Heart right ventricle (tissue), 16 donors: ENCODE measurements around the gene MCOLN2. TPM values are rescaled to one million over a fixed set of nuclear protein-coding genes. Genes with fewer than 3 reads are reported as not detected.

Source experiments
- ATAC-seq, 8 donors: fragments of 200-7000 bp; cut with Tn5 transposase; one replicate each; pipeline ENCODE4 v1.9.1; 2020; ENCODE audit warnings: mild to moderate bottlenecking in 8 of 8, moderate library complexity in 8 of 8, moderate number of reproducible peaks in 1 of 8
- DNase-seq, 2 donors: peaks; one replicate each; pipeline ENCODE4 v3.0.0-alpha.2; 2020
- H3K27ac ChIP-seq, 10 donors: fragments of 200-600 bp; sonication (generic) in 2 of 10; one replicate each; pipeline versions ENCODE4 v1.5.0 to v1.8.0; 2020 to 2022; ENCODE audit warnings: mild to moderate bottlenecking in 3 of 10
- H3K27me3 ChIP-seq, 7 donors: fragments of 200-600 bp; one replicate each; pipeline ENCODE4 v1.8.0; 2021 to 2022; ENCODE audit warnings: mild to moderate bottlenecking in 2 of 7
- H3K36me3 ChIP-seq, 9 donors: fragments of 200-600 bp; sonication (generic) in 1 of 9; one replicate each; pipeline versions ENCODE4 v1.5.0 to v1.8.0; 2020 to 2022; ENCODE audit warnings: mild to moderate bottlenecking in 2 of 9
- H3K4me1 ChIP-seq, 9 donors: fragments of 200-600 bp; sonication (generic) in 1 of 9; one replicate each; pipeline versions ENCODE4 v1.5.0 to v1.8.0; 2020 to 2022; ENCODE audit warnings: mild to moderate bottlenecking in 4 of 9
- H3K4me3 ChIP-seq, 10 donors: fragments of 200-600 bp; sonication (generic) in 2 of 10; one replicate each; pipeline versions ENCODE4 v1.5.0 to v1.8.0; 2020 to 2022; ENCODE audit warnings: mild to moderate bottlenecking in 7 of 10, moderate library complexity in 2 of 10
- H3K9me3 ChIP-seq, 11 donors: fragments of 200-600 bp in 10 of 11; sonication (generic) in 2 of 11; one replicate each; pipeline versions ENCODE4 v1.5.0 to v1.8.0; 2013 to 2022; ENCODE audit warnings: mild to moderate bottlenecking in 2 of 11, control low read depth in 1 of 11, moderate library complexity in 1 of 11
- CTCF ChIP-seq, 9 donors: fragments of 200-600 bp; sonication (generic) in 2 of 9; IDR thresholded peaks; one replicate each; pipeline versions ENCODE4 v1.5.0 to v1.8.0; 2021 to 2022; ENCODE audit warnings: antibody characterized with exemption in 9 of 9, mild to moderate bottlenecking in 5 of 9, moderate library complexity in 1 of 9
- WGBS, 2 donors: extraction: QIAGEN DNeasy Blood & Tissue Kit; methylation state at CpG; one replicate each; pipeline ENCODE4 v1.1.7; 2013; ENCODE audit warnings: inconsistent platforms in 1 of 2; 5-methylcytosine and 5-hydroxymethylcytosine counted together
- intact Hi-C, 10 donors: fragments of 100-400 bp; cut with DNase I; formaldehyde crosslinking; loops; one replicate each; pipeline versions ENCODE4 v1.11.1 to v1.14.2; 2022
- polyA plus RNA-seq, 2 donors: library from polyadenylated mRNA; stranded (reverse); fragments of 200-250 nt; gene quantifications; one replicate each; pipeline ENCODE4 v1.2.3, GENCODE V29; 2013
- total RNA-seq, 10 donors: library from RNA; stranded (reverse); fragmentation: NEBNext Ultra II Directional in 3 of 10; extraction: Animal tissue kit (Norgen Biotek cat#: 25700) in 3 of 10; gene quantifications; one replicate each; pipeline versions ENCODE4 v1.2.1 to v1.2.4, GENCODE V29; 2021 to 2023
- donor health status: Arrhythmogenic right ventricular cardiomyopathy.
- donor health status: ischemic (EF 13 %, LVEDD 7.1; RV severe dilation, severe dysfunction).
- donor health status: healthy with polysubstance abuse.
- donor health status: DM: no; HTN: yes; CAD: no.
- donor health status: DM: no; HTN: no; CAD: no.
- donor health status: ischemic (EF 25% LVEDD 6.9; RV normal size, moderate dysfunction).
- donor health status: ischemic (EF 25% LVEDD 5.7; RV mildly dilated, moderate dysfunction).
- donor health status: healthy.
- donor health status: DM: yes; HTN: yes; CAD: no.
- donor health status: Ischemic cardiomyopathy.
- donor health status: ischemic (EF 35%, LVEDD 5.7; RV mildly dilated, moderate dysfunction).
- donor health status: nonischemic (EF 11% LVEDD 7.7; RV severe dilation, severe dysfunction).
- donor health status: DM: yes; HTN: yes; CAD: no.
- donor health status: PGD.
- donor health status: ischemic (EF 29% LVEDD 5.4; RV normal size, mild dysfunction).
- donor health status: nonischemic (EF 23%, LVEDD 6.1; RV moderate dilation, normal function).

Gene MCOLN2
- total and polyA plus RNA-seq, 12 donors: 0.01 to 2.0 (median 0.15) TPM; not detected in 6

GRCh38 chr1:85001742-85002141 lies 4.8 kb upstream of the MCOLN2 start:
- H3K4me1 ChIP-seq: peaks cover 0 to 20% (median 13%) of the 10 kb centered on the region in 9 donors
- DNase-seq (no peak), ATAC-seq (no peak)
- no peaks in the 10 kb centered on the region for H3K36me3 ChIP-seq
- no peak for TF ChIP-seq CTCF (IDR thresholded peaks at IDR 0.05)
- H3K9me3 ChIP-seq: peaks cover 0 to 14% (median 0%) of the 10 kb centered on the region in 11 donors
- no peak overlapping the region for H3K4me3 ChIP-seq
- intact Hi-C loops: no loop called here
- no peak overlapping the region for H3K27ac ChIP-seq
- H3K27me3 ChIP-seq: peaks cover 0 to 76% (median 61%) of the 10 kb centered on the region in 7 donors

GRCh38 chr1:84998642-84999280 lies 1.8 kb upstream of the MCOLN2 start:
- no peak for ATAC-seq
- no peak for TF ChIP-seq CTCF (IDR thresholded peaks at IDR 0.05)
- H3K27me3 ChIP-seq: peaks cover 0 to 75% (median 65%) of the 10 kb centered on the region in 7 donors

GRCh38 chr1:84997667-84998600 lies 1.0 kb upstream of the MCOLN2 start:
- no peak for TF ChIP-seq CTCF (IDR thresholded peaks at IDR 0.05)
- no peaks in the 10 kb centered on the region for H3K36me3 ChIP-seq
- ATAC-seq (peak in 3 of 8 donors; percentile 20 to 66 (median 59)), DNase-seq (peak in 1 of 2 donors; percentile 13)
- peak overlapping the region; percentile 37 to 73 (median 60) for H3K4me3 ChIP-seq
- peak overlapping the region in 1 of 10 donors; percentile 69 for H3K27ac ChIP-seq
- 1% methylated on average over 58 of the region's 58 CpGs for WGBS, 2 donors
- peaks cover 0 to 27% (median 15%) of the 10 kb centered on the region in 9 donors for H3K4me1 ChIP-seq
- peaks cover 0 to 68% (median 60%) of the 10 kb centered on the region in 7 donors for H3K27me3 ChIP-seq
- H3K9me3 ChIP-seq: no peaks in the 10 kb centered on the region
- intact Hi-C loops: no loop called here

More at GRCh38 chr1:84998642-84999280, 1.8 kb upstream of the MCOLN2 start:
- peaks cover 0 to under 1% (median 0%) of the 10 kb centered on the region in 11 donors for H3K9me3 ChIP-seq
- no peaks in the 10 kb centered on the region for H3K36me3 ChIP-seq
- peaks cover 0 to 27% (median 15%) of the 10 kb centered on the region in 9 donors for H3K4me1 ChIP-seq
- H3K27ac ChIP-seq: no peak overlapping the region
- H3K4me3 ChIP-seq: peak overlapping the region in 5 of 10 donors; percentile 60 to 73 (median 62)
- intact Hi-C loops: no loop called here
- WGBS, 2 donors: 32 to 45% methylated on average over 14 of the region's 14 CpGs
- no peak for DNase-seq
